ENCODE measurements around the gene TOLLIP. TPM values are rescaled to one million over a fixed set of nuclear protein-coding genes. Genes with fewer than 3 reads are reported as not detected.
"Not testable (repeated sequence)": the region's sequence is repeated elsewhere in the genome, so short reads cannot be mapped to it uniquely, and the experiment has no call there.

TOLLIP gene
- total RNA-seq, 1 donor from 2014 or later: 38.9 TPM

- H3K27me3 Mint-ChIP-seq: no peaks in the 10 kb centered on the region
- H3K36me3 Mint-ChIP-seq (ENCODE audit: low read depth): no peaks in the 10 kb centered on the region
- H3K27ac Mint-ChIP-seq: no peak overlapping the region
- DNase-seq: no peak
- H3K4me1 Mint-ChIP-seq: no peaks in the 10 kb centered on the region
- H3K4me3 Mint-ChIP-seq: no peak overlapping the region
- intact Hi-C loops (cut with micrococcal nuclease): no loop called here
- no peaks in the 10 kb centered on the region for H3K9me3 Mint-ChIP-seq
Observed at GRCh38 chr11:1348146-1348795, 38.8 kb upstream of the TOLLIP start.

GRCh38 chr11:1347411-1347999 lies 38.1 kb upstream of the TOLLIP start:
- DNase-seq; H3K36me3 Mint-ChIP-seq (ENCODE audit: low read depth); intact Hi-C loops (cut with micrococcal nuclease); H3K27me3 Mint-ChIP-seq; H3K27ac Mint-ChIP-seq; H3K4me1 Mint-ChIP-seq; H3K9me3 Mint-ChIP-seq; H3K4me3 Mint-ChIP-seq: not testable (repeated sequence)

DNA sequence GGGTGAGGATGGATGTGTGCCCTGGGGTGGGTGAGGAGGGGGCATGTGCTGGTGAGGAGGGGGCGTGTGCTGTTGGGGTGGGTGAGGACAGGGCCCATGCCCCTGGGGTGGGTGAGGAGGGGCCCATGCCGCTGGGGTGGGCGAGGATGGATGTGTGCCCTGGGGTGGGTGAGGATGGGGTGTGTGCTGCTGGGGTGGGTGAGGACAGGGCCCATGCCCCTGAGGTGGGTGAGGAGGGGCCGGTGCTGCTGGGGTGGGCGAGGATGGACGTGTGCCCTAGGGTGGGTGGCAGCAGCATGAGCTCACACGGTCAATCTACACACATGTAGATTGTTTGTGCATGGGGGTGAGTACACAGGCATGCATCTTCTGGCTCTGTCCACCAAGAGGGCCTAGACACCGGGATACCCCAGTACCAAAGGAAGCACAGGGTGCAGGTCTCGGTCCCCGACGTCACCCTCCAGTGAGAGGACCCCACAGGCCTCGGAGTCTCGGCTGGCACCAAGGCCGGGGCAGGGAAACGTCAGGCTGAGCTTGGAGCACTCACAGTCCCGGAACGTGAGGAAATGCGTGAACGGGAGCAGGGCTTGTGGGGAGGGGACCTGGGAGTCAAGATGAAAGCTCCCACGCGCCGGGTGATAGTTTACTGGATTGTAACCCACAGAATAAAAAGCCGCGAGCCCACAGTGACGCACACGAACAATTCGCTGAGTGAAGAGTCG lies 37.4 kb upstream of the TOLLIP start:
- Mint-ChIP-seq H3K4me3 (no peak overlapping the region), H3K27ac (no peak overlapping the region)

GRCh38 chr11:1345737-1346513 lies 36.5 kb upstream of the TOLLIP start:
- H3K9me3 Mint-ChIP-seq: no peaks in the 10 kb centered on the region
- H3K27me3 Mint-ChIP-seq: no peaks in the 10 kb centered on the region
- no peak overlapping the region for H3K4me3 Mint-ChIP-seq
- no peak overlapping the region for H3K27ac Mint-ChIP-seq
- no peaks in the 10 kb centered on the region for H3K4me1 Mint-ChIP-seq
- intact Hi-C loops (cut with micrococcal nuclease): no loop called here
- DNase-seq: no peak
- no peaks in the 10 kb centered on the region for H3K36me3 Mint-ChIP-seq (ENCODE audit: low read depth)

More for the DNA sequence above, 37.4 kb upstream of the TOLLIP start:
- intact Hi-C loops (cut with micrococcal nuclease): no loop called here
- H3K4me1 Mint-ChIP-seq: no peaks in the 10 kb centered on the region
- no peaks in the 10 kb centered on the region for H3K36me3 Mint-ChIP-seq (ENCODE audit: low read depth)
- H3K9me3 Mint-ChIP-seq: no peaks in the 10 kb centered on the region
- H3K27me3 Mint-ChIP-seq: no peaks in the 10 kb centered on the region
- DNase-seq: no peak

GRCh38 chr11:1344056-1344635 lies 34.7 kb upstream of the TOLLIP start:
- Mint-ChIP-seq H3K4me3 (no peak overlapping the region), H3K4me1 (no peaks in the 10 kb centered on the region), H3K36me3 (ENCODE audit: low read depth) (no peaks in the 10 kb centered on the region), H3K27ac (no peak overlapping the region), H3K27me3 (no peaks in the 10 kb centered on the region), H3K9me3 (no peaks in the 10 kb centered on the region)
- DNase-seq: no peak
- intact Hi-C loops (cut with micrococcal nuclease): no loop called here

GRCh38 chr11:1343391-1344055 lies 34.1 kb upstream of the TOLLIP start:
- DNase-seq: no peak
- no peaks in the 10 kb centered on the region for H3K4me1 Mint-ChIP-seq
- H3K27ac Mint-ChIP-seq: no peak overlapping the region
- H3K36me3 Mint-ChIP-seq (ENCODE audit: low read depth): no peaks in the 10 kb centered on the region
- no peaks in the 10 kb centered on the region for H3K27me3 Mint-ChIP-seq
- intact Hi-C loops (cut with micrococcal nuclease): no loop called here
- H3K9me3 Mint-ChIP-seq: no peaks in the 10 kb centered on the region
- no peak overlapping the region for H3K4me3 Mint-ChIP-seq

DNA sequence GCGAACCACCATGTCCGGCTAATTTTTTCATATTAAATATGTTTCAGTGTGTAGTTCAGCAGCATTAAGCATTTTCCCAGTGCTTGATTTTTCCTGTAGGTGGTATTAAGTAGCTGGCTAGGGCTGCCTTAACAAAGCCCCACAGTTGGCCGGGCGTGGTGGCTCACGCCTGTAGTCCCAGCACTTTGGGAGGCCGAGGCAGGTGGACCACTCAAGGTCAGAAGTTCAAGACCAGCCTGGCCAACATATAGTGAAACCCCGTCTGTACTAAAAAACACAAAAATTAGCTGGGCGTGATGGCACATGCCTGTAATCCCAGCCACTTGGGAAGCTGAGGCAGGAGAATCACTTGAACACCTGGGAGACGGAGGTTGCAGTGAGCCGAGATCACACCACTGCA lies 33.5 kb upstream of the TOLLIP start:
- Mint-ChIP-seq H3K4me1 (no peaks in the 10 kb centered on the region), H3K36me3 (ENCODE audit: low read depth) (no peaks in the 10 kb centered on the region), H3K27ac (no peak overlapping the region), H3K4me3 (no peak overlapping the region), H3K27me3 (peaks cover 5% of the 10 kb centered on the region), H3K9me3 (peaks cover under 1% of the 10 kb centered on the region)
- intact Hi-C loops (cut with micrococcal nuclease): no loop called here
- DNase-seq: no peak

GRCh38 chr11:1341928-1342524 lies 32.6 kb upstream of the TOLLIP start:
- Mint-ChIP-seq H3K36me3 (ENCODE audit: low read depth) (no peaks in the 10 kb centered on the region), H3K9me3 (peaks cover 4% of the 10 kb centered on the region), H3K4me1 (peaks cover 2% of the 10 kb centered on the region), H3K27ac (no peak overlapping the region), H3K4me3 (no peak overlapping the region), H3K27me3 (peaks cover 8% of the 10 kb centered on the region)
- no peak for DNase-seq
- intact Hi-C loops (cut with micrococcal nuclease): no loop called here

DNA sequence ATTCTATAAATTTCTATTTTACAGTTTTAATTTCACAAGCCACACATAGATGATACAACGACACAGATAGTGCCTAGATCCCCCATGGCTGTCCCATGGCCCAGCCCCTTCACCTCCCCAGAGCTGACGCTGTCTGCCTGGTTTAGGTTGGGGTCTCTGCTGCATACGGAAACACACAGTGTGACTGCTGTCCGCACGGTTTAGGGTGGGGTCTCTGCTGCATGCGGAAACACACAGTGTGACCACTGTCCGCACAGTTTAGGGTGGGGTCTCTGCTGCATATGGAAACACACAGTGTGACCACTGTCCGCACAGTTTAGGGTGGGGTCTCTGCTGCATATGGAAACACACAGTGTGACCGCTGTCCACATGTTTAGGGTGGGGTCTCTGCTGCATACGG lies 31.8 kb upstream of the TOLLIP start:
- H3K27me3 Mint-ChIP-seq; H3K4me3 Mint-ChIP-seq; H3K27ac Mint-ChIP-seq; H3K4me1 Mint-ChIP-seq; intact Hi-C loops (cut with micrococcal nuclease); DNase-seq; H3K36me3 Mint-ChIP-seq (ENCODE audit: low read depth); H3K9me3 Mint-ChIP-seq: not testable (repeated sequence)

GRCh38 chr11:1340111-1340510 lies 30.7 kb upstream of the TOLLIP start:
- intact Hi-C loops (cut with micrococcal nuclease): no loop called here
- Mint-ChIP-seq H3K4me3 (no peak overlapping the region), H3K4me1 (peaks cover 11% of the 10 kb centered on the region), H3K9me3 (peaks cover 4% of the 10 kb centered on the region), H3K27ac (no peak overlapping the region), H3K27me3 (peaks cover 15% of the 10 kb centered on the region), H3K36me3 (ENCODE audit: low read depth) (no peaks in the 10 kb centered on the region)
- DNase-seq: no peak

DNA sequence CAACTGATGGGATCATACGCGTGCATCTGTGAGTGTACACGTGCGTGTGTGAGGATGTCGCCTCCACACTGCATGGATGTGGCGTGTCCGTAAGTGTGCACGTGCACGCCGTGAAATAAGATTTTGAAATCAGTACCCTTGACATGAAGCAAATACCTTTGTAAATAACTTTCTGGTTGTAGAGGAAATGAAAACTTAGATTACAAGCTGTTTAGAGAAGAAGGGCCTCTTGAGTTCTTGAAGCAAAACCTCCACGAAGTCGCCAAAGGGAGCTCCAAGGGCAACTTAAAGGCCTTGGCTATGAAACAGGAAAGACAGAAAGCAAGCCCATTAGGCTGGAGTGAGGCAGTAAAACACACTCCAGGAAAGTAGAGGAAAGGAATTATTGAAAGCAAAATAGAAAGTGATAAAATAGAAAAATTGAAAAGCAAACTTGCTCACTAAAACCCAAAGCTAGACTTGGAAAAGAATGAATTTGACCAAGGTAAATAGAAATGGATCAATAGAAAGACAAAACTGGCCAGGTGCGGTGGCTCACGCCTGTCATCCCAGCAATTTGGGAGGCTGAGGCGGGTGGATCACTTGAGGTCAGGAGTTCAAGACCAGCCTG lies 29.7 kb upstream of the TOLLIP start:
- Mint-ChIP-seq H3K36me3 (ENCODE audit: low read depth) (no peaks in the 10 kb centered on the region), H3K4me1 (peaks cover 13% of the 10 kb centered on the region), H3K27ac (no peak overlapping the region), H3K9me3 (peaks cover 4% of the 10 kb centered on the region), H3K4me3 (no peak overlapping the region), H3K27me3 (peaks cover 18% of the 10 kb centered on the region)
- intact Hi-C loops (cut with micrococcal nuclease): loop anchor here (5.0 kb wide), 1 partner anchor 77 kb away; no protein-coding TSS in a partner anchor
- DNase-seq: no peak

- no peaks in the 10 kb centered on the region for H3K36me3 Mint-ChIP-seq (ENCODE audit: low read depth)
- no peak overlapping the region for H3K4me3 Mint-ChIP-seq
- H3K4me1 Mint-ChIP-seq: peaks cover 13% of the 10 kb centered on the region
- H3K9me3 Mint-ChIP-seq: peaks cover 4% of the 10 kb centered on the region
- no peak for DNase-seq
- intact Hi-C loops (cut with micrococcal nuclease): loop anchor here (5.0 kb wide), 1 partner anchor 76 kb away; no protein-coding TSS in a partner anchor
- no peak overlapping the region for H3K27ac Mint-ChIP-seq
- H3K27me3 Mint-ChIP-seq: peaks cover 18% of the 10 kb centered on the region
Observed at GRCh38 chr11:1338201-1339065, 29.0 kb upstream of the TOLLIP start.
